Measurements from ENCODE around the gene PSME1.

DNA sequence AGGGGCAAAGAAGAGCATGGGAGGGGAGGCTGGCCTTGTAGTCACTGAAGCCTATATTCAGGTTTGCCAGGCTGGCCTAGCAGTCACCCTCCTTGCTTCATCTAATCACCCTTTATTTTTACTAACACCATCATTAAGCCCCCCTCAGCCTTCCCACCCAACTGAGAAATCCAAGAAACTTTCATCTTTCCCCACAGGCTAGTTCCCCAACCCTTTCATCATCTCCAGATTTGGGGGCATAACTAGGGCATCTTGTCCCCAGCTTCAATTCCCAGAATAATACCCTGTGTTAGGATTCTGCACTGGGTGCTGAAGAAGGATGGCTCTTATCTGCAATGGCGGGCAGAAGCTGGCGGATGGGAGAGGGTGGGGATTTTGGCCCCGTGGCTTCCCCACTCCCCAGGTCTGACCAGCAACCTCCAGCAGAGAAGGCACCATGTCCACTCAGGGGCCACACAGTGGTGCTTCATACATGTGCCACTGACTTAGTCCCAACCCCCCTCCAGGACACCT lies 35.0 kb upstream of the PSME1 start:
- TF ChIP-seq TAF1 (IDR thresholded peaks at IDR 0.05; ENCODE audit: low read depth, low read length): no peak
- no peak for TF ChIP-seq POLR2AphosphoS5 (IDR thresholded peaks at IDR 0.05; ENCODE audit: low read depth, low read length)
- TF ChIP-seq POLR2A (IDR thresholded peaks at IDR 0.05; ENCODE audit: low read depth, low read length): no peak
- TF ChIP-seq POU2F2 (IDR thresholded peaks at IDR 0.05; ENCODE audit: low read depth, low read length): no peak

All from GM12891 (cell line).